HG03135 (cell line): ENCODE measurements around the gene GLRX.

Source experiments
- ATAC-seq: cut with Tn5 transposase; IDR thresholded peaks from one replicate; pipeline ENCODE4 v1.9.1; 2021; ENCODE audit warnings: mild to moderate bottlenecking, moderate library complexity; ENCODE audit not compliant: unreplicated experiment

The GLRX gene, protein sequence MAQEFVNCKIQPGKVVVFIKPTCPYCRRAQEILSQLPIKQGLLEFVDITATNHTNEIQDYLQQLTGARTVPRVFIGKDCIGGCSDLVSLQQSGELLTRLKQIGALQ

DNA sequence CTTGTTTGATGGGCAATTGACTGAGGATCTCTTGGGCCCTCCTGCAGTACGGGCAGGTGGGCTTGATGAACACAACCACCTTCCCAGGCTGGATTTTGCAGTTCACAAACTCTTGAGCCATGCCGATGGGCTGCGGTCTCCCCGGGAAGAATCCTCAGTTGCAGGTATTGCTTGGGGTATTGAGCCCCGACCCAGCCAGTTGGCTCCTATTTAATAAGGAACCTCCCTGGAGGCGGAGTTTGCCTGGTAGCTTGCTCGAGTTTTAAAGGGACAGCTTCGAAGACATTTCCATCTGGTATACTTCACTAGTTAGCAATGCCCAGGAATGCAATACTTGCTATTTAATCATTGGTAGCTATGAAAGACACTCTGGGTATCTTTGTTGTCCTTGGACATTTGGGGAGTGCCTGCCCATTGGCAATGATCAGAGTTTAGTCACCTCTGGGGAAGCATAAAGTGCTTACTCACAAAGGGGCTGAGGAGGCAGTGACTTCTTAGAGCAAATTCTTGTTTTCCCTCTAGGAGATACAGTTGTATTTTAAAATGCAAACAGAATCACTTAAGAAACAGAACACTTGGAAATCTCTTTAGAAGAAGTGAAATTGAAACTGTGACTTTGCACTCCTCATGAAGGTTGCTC lies at the start of gene GLRX:
TSS of gene GLRX (minus strand) at position 185 of the 640 bp plus-strand sequence. CDS start at position 121, 64 bp downstream.
- ATAC-seq, result peak; percentile 39

DNA sequence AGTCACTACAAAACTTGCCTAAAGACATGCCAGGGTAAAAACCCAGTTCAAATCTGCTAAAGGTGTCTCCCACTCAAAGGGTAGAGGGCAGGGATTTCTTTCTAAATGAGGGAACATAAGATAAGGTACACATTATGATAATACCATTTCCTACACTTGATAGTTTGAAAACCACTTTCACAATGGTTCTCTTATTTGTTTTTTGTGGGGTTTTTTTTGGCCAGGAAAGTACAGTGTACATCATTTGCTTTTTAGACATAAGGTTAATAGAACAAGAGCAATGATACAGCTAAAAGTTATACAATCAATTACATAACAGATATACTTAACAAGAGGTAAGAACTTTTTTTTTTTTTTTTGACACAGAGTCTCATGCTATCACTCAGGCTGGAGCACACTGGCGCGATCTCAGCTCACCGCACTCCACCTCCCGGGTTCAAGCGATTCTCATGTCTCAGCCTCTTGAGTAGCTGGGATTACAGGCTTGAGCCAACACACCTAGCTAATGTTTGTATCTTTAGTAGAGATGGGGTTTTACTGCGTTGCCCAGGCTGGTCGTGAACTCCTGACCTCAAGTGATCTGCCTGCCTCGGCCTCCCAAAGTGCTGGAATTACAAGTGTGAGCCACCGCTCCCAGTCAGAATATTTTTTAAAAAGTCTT lies 48.8 kb upstream of the GLRX start:
- ATAC-seq, result no peak

DNA sequence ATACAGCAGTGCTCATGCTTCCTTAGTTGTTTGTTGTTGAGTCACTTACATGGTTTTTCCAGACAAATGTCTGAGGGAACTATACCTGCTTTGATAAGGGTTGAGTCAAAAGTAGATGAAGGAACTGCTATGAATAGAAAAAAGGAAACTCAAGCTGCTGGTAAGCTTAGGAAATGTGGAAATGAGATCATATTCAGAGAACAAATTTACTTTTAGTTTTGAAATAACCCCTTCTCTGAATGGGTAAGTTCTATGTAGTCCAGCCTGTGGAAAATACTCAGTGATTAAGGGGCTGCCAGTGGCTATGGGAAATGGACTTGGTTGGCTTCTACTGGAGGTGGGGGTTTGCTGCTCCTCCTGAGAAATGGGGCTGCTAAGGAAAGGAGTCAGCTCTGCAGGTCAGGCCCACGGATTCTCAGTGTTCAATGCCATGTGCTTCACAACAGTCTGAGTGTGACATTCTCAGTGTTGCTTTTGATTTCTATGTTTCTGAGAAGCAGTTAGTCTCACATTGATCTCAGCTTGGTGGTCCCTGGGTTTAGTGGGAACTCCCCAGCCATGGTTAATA lies 47.7 kb upstream of the GLRX start:
- ATAC-seq, result peak; percentile 67

DNA sequence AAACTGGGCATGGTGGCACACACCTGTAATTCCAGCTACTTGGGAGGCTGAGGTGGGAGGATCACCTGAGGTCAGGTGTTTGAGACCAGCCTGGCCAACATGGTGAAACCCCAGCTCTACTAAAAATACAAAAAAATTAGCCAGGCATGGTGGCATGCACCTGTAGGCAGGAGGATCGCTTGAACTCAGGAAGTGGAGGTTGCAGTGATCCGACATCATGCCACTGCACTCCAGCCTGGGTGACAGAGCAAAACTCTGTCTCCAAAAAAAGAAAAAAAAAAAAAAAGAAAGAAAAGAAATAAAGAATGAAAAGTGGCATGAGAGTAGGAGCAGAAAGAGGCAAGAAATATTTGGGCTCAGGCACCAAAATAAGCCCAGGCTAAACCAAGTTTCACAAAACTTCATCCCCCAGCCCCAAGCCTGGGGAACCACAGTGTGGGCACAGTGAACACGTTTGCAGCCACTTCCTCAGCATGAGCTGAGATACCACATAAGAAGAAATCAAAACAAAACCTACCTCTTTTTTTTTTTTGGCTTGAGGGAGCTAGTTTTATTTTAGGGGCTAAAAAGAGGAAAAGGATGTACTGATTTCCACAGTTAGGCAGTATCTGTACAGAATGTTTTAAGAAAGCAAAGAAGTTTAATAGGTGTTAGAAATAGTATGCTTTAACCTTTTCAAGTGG lies 46.8 kb upstream of the GLRX start:
- ATAC-seq, result peak; percentile 48

DNA sequence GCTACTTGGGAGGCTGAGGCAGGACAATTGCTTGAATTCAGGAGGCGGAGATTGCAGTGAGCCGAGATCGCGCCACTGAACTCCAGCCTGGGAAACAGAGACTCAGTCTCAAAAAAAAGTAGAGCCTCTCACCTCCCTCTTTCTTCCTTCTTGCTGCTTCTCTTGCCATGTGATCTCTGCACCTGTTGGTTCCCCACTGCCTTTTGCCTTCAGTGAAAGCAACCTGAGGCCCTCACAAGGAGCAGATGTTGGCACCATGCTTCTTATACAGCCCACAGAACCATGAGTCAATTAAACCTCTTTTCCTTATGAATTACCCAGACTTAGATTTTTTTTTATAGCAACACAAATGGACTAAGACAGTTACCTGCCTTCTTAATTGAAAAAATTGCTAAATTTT lies 45.6 kb upstream of the GLRX start:
- ATAC-seq, result no peak

DNA sequence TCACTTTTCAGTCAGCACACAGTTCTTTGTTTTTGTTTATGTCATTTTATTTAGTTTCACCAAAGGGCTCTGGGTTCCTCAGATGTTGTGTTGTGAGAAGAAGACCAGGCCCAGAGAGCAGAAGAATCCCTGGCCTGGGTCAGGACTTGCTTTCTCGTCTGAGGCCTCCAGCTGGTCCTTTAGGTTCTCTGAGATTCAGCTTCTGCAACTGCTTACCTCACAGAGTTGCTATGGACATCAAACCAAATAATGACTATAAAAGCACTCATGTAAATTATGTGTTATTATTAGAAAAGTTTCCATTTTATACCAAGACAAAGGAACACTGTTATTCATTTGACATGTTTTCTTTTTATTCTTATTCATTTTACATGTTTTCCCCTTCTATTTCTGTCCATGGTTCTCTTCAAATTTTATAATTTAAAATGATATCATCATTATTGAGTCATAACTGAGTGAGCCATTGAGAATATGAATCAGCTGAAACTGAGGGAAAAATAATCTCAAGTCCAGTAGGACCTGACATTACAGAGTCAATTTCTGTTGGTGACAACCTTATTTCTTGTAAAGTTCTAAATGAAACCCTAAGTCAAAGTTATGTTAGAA lies 44.0 kb upstream of the GLRX start:
- ATAC-seq, result no peak

DNA sequence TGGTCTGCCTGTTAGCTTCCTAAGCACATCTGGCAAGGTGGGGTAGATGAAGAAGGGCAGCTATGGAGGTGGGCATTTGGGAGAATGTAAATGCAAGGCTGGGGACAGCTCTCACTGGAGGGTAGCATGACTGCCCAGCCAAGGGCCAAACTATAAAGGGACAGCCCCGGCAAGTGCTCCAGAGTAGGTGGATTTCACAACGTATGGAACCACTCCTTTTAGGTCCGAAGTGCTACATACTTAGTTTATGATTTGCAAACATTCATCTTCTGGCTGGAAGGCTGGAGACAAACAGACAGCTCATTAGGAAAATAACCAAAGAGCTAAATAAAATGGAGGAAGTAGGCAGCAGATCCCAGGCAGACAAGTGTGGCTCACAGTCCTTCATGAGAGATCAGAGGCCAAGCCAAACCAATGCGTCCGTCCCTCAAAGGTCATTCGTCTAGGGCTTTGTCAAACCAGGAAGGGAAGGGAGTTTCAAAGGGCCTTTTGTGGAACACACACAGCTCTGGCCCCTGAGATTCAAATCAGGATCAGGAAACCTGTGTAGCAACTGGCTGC lies 42.5 kb upstream of the GLRX start:
- ATAC-seq, result no peak

DNA sequence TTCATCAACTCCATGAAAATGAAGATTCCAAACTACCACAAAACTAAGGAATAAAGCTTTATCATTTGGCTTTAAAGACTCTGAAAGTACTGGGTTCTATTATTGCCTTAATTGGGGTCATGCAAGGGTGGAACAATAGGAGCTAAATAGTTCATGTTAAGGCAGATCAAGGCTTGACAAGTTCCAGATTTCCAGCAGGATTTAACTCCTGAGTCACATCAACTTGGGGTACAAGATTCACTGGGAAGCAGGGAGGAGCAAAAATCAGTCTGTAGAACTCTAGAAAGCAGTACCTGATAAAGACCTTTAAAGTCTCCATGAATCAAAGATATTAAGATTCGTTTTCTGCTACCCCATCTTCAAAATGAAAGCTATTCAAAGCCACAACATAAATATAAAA lies 41.9 kb upstream of the GLRX start:
- ATAC-seq, result no peak

DNA sequence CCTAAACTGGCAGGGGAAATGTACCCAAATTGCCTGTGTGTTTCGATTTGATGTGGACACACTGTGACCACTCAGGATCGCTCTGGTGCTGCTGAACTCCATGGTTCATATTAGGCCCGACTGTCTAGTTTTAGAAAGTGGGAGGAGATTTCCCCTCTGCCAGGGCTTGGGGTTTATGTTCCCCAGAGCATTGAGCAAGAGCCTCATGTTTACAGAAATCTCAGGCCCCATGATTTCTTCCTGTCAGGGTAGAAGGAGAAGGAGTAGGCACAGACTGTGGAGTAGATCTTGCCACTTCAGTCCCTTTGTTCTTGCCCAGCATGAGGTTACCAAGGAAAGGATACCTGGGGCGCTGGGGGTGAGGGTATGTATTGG lies 40.8 kb upstream of the GLRX start:
- no peak for ATAC-seq

DNA sequence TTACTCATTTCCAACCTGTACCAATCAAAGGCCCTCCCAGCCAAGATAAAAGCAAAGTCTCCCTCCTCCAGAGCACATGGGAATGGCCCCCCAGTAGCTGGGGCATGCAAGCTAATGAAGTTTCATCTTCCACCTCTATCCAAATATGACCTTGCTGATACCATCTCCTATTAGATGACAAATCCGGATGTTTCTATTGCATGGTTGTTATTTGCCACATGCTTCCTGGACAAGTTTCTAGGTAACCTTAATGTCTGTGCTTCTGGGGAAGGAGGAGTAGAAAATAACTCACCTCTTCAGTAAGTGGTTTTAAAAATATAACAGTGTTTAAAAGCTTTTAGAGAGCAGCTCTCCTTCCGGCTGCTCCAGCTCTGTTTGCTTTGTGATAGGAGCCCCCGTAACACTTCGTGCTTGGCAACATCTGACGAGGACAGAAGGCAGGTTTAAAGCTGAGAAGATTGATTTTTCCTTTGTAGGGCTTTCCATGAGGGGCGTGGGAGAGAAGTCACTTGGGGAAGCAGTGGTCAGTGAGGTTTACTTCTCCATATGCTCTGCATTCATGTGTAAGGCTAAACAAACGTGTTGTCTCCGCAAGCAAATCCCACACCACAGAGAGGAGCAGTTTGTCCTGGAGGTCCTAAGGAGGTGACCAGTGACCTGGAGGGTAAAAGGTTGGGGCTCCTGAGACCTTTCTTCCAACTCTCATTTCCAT lies 40.3 kb upstream of the GLRX start:
- ATAC-seq, result no peak

DNA sequence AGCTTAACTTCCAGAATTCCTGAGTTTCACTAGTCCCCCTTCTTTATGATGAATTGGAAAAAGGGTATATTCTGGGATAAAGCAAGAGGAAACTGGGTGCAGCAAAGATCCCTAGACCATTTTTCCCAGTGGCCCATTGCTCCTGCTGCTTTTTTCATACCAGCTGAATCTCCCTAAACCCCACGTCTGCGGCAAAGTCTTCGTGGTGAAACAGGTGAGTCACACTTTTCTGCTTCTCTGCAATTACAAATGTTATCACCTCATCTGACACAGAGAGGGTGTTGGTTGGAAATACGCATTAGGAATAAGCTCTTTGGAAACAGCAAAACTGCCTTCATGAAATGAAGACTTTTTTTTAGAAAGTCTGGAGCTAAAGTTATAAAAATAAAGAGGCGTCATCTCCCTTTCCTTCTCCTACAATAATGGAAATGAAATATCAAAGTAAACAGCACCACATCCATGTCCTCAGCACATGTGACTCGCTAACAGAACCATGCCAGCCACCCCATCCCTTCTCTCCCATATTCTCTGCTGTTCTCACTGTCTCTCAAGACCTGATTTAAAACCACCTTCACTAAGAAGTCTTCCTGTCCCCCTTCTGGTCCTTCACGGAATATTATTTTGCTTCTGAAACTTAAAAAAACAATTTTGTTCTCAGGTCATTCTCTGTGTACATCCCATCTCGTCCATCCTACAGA lies 39.5 kb upstream of the GLRX start:
- no peak for ATAC-seq

DNA sequence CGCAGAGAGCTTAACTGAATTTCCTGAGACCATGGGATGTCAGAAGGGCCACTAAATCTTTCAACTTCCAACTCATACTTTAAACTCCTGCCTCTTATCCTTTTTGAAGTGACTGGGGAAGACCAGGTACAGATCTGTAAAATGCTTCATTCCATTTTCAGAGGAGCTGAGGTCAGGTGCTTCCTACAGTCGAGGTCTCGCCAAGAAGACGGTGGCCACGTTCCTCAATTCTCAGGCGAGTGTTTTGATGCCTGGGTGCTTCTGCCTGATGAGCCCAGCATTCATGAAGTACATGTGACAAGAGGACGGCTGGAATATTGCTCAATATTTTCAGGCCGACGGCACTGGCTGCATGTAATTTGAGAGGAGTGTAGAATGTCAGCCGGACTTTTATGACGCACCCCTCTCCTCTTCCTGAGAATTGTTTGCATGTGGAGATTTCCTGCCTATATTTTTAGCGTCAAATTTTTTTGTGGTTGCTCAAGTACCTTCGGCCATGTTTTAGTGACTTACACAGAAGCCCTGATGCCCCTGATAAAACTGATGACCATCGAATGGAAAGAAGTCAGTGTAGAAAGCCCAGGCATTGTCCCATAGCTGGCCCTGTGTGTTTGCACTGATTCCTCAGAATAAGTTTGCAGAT lies 38.8 kb upstream of the GLRX start:
- ATAC-seq, result no peak

DNA sequence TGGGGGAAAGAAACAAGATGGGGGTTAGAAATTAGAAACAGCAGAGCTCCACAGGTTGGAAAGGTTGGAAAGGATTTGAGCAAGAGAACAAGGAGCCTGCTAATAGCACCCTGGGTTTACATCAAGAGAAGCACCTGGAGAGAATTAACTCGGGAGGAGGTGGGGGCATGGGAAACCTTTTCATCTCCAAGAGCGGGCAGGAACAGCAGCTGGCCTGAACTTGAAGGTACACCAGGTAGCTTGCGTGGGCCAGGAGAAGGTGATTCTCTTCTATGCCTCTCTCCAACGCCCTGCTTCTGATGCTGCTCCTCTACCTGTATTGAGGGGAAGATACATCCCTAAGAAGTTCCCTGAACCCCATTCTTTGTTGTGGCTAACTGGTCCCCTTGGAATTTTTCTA lies 37.1 kb upstream of the GLRX start:
- no peak for ATAC-seq

DNA sequence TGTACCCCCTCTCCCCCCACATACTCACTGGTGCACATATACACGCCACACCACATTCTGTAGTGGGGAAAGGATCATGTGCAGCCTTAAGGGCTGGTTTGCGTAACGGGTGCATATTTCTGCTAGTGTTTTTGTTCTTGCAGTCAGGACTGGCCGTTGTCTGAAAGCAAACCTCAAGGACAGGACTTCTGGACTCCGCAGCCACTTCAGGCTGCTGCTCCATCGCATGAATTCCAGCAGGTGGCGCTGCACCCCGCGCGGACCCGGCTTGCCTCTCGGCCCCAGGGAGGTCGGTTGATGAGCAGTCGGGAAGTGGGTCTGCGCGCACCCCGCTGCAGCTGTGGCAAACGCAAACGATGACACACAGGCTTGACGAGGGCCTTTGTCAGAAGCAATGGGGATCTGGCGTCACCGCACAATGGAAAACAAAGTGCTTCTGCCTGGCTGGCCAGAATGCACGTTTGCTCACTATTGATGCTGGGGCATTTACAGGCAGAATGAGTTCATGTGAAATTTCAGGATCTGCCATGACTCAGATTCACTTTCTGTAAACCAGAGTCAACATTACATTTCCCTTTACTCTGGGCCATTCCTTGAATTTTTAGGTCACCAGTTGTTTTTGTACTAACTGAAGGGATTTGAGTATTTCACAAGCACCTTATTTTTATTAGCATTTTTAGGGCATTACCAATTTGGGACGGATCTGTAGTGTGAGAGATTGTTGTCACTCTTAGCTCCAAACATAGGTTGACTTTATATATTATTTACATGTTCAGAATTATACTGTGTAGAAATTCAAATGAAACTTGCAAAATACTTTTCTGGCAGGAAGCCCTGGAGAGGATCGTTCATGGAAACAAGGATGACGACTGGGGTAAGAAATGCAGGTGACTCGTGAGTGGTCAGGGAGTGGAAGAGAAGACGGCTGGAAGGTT lies 36.4 kb upstream of the GLRX start:
- peak; percentile 93 for ATAC-seq

DNA sequence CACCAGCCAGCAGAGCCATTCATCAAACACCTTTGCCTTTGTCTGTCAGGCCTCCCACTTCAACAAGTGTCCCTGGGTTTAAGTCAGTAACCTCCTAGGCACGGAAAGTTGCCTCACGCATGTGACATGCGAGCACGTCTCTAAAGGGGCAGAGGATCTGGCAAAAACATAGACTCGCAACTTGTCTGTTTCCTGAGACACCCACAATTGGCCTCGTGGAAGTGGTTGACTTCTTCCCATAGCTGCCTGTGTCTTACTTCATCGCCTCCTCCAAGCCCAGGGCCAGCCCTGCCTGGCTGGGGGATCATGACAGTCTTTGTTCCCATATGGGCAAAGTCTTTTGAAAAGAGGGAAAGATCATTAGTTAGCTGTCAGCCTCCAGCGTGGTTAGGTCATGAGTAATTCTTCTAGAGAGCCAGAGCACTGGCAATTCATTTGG lies 35.5 kb upstream of the GLRX start:
- ATAC-seq, result no peak

DNA sequence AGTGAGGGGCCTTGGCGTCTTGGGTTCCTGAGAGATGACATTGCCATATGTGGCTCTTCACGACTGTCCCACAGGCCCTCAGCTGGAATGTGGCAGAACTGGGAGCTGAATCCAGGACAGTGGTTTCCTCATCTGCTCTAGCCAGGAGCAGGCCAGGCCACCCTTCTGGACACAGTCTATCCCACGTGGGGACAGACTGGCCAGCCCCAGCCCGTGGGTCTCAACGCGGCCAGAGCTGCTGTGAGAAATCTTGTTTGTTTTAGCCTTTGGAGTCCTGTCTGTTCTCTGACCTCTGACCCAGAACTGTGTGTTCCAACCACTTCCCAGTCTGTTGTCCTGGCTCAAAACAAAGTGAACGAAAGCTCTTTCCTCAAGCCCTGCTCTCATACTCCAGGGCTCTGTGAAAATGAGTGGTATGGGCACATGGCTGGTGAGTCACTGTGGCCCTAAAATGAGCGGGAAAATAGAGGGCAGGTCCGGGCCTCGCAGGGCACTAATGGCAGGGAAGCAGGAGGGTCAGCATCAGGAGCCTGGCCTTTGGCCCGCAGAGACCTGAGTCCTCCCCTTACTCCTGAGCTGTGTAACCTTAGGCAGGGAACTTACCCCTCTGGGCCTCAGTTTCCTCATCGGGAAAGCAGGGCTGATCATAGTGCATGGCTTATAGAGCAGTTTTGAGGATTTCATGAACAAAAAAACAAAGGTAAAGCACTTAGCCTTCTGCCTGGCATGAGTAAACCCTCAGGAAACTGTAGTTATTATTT lies 34.8 kb upstream of the GLRX start:
- ATAC-seq, result no peak

DNA sequence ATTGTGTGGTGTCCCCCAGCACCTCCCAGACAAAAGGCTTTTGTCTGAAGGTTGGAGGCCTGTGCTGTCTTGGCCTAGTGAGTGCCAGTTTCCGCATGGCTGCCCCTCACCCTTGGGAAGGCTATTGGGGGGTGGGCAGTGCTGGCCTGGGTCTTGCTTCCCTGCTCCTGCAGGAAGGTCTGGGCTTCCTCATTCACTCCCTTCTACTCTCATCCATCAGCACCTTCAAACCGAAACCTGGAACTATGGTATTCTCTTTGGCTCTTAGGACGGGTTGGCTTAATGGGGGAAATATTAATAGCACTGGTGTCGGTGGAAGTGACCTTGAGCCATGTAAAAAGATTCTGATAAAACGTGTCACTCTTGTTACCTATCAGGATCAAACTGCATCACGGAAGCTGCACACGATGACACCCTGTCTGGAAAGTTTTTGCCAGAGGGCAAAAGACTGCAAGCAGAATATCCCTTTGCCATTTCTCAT lies 34.0 kb upstream of the GLRX start:
- no peak for ATAC-seq
